Tibial nerve (tissue), 3 donors: Measurements from ENCODE around the gene PIP4K2C.

Experiments used
- POLR2A ChIP-seq, 2 donors: fragments of 450-650 bp; IDR thresholded peaks; one replicate each; pipeline ENCODE4 v1.6.1; 2017; ENCODE audit warnings: antibody characterized with exemption in 2 of 2, mild to moderate bottlenecking in 2 of 2, moderate library complexity in 2 of 2
- TF ChIP-seq, protein P1 (sequence below), 5 experiments: fragments of 200-600 bp in 3 of 5; fragments of 450-650 bp in 2 of 5; sonication (generic) in 3 of 5; IDR thresholded peaks; one replicate each; pipeline ENCODE4 v1.5.1; 2016 to 2019; ENCODE audit warnings: antibody characterized with exemption in 5 of 5, mild to moderate bottlenecking in 3 of 5, moderate library complexity in 2 of 5

DNA sequence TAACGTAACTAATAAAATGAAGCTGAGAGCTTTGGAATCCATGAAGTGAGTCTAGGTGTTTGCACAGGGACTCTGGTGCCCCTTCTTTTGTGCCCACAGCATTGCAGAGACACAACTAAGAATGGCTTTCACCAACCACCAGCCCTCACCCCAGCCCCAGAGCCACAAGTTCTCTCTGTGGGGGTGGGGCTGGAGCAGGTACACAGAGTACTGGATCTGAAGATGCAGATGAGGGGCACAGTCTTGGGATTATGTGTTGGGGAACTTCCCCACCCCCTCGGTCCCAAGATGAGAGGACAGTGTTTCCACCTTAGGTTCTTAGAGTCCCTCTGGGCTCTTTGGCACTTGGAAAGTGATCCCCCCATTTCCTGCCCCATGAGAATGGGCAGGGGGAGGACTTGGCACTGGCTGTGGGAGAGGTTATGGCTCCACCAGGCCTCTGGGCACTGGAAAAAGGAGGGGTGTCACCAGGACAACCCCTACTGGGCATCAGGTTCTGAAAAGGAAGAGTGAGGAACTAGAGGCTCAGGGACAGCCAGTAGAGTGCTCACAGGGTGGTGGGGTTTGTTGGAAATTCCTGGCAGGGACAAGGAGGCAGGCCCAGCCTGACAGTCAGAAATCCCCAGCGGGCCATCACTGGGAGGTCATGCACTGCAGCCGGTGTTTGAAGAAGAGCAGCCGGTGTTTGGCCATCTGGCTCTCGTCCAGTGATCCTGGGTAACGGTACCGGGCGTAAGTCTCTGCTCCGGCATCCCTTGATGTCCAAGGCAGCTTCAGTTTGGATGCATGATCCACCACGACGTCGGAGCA, 35.3 kb downstream of the PIP4K2C start:
- TF ChIP-seq, protein P1, sequence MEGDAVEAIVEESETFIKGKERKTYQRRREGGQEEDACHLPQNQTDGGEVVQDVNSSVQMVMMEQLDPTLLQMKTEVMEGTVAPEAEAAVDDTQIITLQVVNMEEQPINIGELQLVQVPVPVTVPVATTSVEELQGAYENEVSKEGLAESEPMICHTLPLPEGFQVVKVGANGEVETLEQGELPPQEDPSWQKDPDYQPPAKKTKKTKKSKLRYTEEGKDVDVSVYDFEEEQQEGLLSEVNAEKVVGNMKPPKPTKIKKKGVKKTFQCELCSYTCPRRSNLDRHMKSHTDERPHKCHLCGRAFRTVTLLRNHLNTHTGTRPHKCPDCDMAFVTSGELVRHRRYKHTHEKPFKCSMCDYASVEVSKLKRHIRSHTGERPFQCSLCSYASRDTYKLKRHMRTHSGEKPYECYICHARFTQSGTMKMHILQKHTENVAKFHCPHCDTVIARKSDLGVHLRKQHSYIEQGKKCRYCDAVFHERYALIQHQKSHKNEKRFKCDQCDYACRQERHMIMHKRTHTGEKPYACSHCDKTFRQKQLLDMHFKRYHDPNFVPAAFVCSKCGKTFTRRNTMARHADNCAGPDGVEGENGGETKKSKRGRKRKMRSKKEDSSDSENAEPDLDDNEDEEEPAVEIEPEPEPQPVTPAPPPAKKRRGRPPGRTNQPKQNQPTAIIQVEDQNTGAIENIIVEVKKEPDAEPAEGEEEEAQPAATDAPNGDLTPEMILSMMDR (IDR thresholded peaks at IDR 0.05): no peak
- no peak for TF ChIP-seq POLR2A (IDR thresholded peaks at IDR 0.05)
